Cortex of kidney (tissue), 1 donor: Measurements from ENCODE around the gene DCAF8L1.
"Not testable (repeated sequence)": the region's sequence is repeated elsewhere in the genome, so short reads cannot be mapped to it uniquely, and the experiment has no call there.

Source experiments
- DNase-seq: peaks from one replicate; lab custom pipeline; 2025; lab: John Stamatoyannopoulos, UW

DCAF8L1 gene

GRCh38 chrX:27981349-27981748, at the start of gene DCAF8L1:
Gene DCAF8L1 (minus strand): TSS chrX:27981449. CDS start chrX:27981334, 115 bp downstream.
- no peak for DNase-seq

DNA sequence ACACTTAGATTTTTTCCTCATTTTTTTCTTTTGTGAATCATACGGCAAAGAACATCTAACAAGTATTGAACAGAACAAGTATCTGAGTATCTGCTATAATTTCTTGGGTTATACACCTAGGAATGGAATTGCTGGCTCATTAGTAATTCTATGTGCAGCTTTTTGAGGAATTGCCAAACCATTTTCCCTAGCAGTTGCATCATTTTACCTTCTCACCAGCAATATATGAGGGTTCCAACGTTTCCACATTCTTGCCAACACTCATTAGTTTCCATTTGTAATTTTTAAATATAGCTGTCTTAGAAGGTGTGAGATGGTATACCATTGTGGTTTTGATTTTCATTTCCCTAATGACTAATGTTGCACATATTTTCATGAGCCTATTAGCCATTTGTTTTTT, 41.1 kb upstream of the DCAF8L1 start:
- DNase-seq: no peak

GRCh38 chrX:28016823-28017222, 35.6 kb upstream of the DCAF8L1 start:
- no peak for DNase-seq

DNA sequence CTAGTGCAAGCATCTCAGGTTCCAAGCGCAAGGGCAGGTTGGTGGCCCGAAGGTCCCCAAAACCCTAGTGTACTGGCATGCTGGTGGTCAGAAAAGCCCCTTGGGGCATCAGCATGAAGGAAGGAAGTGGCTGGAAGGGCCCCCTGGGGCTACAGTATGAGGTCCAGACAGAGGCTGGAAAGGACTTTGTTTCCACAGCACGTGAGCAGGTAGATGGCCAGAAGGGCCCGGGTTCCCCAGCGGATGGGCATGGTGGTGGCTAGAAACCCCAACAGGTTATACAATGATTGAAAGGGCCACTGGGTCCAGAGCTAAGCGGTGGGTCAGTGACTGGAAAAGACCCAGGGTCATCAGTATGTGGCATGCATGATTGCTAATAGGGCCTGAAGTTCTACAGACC, 34.7 kb upstream of the DCAF8L1 start:
- no peak for DNase-seq

DNA sequence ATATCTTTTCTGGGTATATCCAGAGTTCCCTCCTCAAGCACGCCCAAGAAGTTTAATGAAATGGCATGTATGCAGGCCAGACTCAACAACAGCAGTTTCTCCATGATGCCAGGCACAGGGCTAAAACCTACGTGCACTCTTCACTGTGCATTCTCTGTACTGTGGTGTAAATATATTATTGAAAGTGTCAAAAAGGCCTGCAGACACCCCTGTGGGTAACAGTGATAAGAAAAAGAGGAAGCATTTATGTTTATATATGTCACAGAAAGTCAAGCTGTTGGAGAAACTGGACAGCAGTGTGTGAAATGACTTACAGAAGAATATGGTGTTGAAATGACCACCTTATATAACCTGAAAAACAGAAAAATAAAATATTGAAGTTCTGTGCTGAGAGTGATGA, 29.6 kb upstream of the DCAF8L1 start:
- DNase-seq: no peak

DNA sequence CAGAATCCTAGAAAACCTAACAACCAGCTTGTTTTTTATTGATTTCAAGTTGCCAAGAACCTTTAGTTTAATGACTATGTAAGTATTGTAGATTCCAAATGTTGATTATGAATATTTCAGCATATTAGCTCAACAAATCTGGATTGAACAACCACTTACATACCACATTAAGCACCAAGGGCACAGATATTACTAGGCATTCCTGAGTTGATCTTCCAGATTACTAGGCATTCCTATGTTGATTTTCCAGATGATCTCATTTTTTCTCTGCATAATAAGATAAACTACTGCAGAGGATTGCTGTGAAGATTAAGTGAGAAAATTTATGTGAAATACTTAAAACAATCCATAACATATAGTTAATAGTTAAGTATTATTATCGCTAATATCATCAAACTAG, 17.4 kb upstream of the DCAF8L1 start:
- no peak for DNase-seq

DNA sequence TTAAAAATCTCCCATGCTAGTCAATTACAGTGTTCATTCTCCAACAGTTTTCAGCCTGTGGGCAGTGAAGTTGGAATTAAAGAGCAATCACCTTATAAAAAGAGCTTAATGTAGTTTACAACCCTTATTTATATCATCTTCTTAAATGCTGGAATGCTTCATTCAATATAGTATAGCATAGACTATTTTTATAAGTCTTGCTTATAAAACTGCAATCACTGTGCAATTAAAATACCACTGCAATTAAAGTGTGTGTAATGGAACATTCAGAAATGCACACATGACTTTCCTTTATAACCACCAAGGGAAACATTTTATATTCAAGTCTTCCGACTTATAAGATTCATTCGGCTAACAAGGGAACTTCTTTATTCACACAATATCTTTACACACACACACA, 16.4 kb upstream of the DCAF8L1 start:
- DNase-seq: no peak

DNA sequence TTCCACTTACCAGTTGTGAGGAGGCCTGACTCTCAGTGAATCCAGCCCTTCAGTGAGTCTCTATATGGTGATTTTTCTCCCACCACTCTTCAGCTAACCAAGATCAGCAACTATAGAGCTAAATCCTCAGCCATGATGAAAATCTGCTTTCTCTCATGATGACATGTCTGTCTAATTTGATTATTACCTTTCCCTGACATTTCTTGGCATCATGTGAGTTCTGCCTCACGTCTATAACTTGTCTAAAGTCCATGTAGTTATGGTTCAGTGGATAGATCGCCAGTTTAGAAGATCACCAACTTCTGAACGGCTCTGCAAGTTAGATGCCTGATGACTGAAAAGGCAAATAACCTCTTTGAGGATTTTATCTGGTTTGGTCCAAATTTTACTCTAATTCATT, 14.9 kb upstream of the DCAF8L1 start:
- no peak for DNase-seq

DNA sequence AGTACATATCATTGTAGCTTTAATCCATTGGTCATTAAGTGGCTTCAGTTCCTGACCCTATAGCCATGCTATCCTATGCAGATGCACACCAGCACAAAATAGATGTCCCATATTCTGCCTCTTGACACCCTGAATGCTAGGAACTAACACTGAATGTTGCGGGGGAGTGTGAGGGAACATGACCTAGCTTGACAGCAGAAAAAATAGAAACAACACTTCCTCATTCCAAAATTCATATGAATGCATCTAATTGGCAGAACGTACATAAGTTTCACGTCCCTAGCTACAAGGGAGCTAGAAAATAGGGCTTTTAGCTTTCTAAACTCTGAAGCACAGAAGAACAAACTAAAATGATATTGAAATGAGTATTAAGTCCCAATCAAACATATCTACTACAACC, 14.4 kb upstream of the DCAF8L1 start:
- DNase-seq: no peak

- no peak for DNase-seq
These were observed 6.8 kb upstream of the DCAF8L1 start for GRCh38 chrX:27987862-27988646.

GRCh38 chrX:27976934-27977333, 4.3 kb downstream of the DCAF8L1 start:
- DNase-seq: not testable (repeated sequence)

- DNase-seq: no peak
These were observed 5.0 kb downstream of the DCAF8L1 start for GRCh38 chrX:27976284-27976683.

DNA sequence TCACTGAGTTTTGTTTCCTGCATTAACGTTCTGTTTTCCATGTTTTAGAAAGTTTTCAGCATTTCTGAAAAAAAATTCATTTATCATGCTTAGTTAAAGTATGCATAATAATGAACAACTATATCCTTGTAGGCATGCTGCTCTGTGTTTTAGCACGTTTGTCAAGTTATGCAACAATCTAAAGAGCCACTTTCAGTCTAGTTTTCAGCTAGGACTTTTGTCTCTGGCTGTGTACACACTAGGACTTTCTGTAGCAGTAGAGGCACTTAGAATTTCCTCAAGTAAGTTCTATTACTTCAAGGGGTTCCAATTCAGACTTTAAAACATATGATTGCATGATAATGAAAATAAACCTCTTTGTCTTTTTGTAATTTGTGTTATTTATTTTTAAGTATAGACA, 12.4 kb downstream of the DCAF8L1 start:
- DNase-seq: no peak

GRCh38 chrX:27968352-27968751, 12.9 kb downstream of the DCAF8L1 start:
- no peak for DNase-seq

- DNase-seq: no peak
These were observed 14.3 kb downstream of the DCAF8L1 start for GRCh38 chrX:27966955-27967354.

- no peak for DNase-seq
These were observed 14.8 kb downstream of the DCAF8L1 start for GRCh38 chrX:27966492-27966891.

- DNase-seq: not testable (repeated sequence)
These were observed 15.9 kb downstream of the DCAF8L1 start for GRCh38 chrX:27965348-27965747.

DNA sequence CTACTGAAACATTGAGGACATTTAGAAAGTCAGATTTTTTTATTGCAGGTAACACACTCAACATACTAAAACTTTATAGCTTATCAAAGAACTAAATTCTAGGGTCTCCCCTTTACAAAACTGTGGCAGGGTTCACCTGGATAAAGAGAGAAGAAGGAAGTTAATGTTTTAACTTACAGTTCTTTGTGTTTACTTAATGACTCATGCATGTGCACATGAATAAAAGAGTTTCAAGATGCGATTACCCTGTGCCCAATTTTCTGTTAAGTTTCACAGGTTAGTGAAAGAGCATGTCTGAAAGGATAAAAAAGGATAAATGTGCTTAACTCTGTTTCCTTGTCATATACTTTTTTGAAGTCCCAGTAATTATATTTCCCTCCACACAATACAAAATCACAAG, 16.8 kb downstream of the DCAF8L1 start:
- DNase-seq: no peak

DNA sequence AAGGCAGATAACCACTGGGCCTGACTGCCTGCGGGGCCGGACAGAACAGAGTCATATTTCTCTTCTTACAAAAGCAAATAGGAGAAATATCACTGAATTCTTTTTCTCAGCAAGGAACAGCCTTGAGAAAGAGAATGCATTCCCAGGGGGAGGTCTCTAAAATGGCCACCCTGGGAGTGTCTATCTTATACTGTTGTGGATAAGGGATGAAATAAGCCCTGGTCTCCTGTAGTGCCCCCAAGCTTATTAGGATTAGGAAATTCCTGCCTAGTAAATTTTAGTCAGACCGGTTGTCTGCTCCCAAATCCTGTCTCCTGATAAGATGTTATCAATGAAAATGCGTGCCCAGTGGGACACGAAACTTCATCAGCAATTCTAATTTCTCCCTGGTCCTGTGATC, 20.8 kb downstream of the DCAF8L1 start:
- DNase-seq: not testable (repeated sequence)

DNA sequence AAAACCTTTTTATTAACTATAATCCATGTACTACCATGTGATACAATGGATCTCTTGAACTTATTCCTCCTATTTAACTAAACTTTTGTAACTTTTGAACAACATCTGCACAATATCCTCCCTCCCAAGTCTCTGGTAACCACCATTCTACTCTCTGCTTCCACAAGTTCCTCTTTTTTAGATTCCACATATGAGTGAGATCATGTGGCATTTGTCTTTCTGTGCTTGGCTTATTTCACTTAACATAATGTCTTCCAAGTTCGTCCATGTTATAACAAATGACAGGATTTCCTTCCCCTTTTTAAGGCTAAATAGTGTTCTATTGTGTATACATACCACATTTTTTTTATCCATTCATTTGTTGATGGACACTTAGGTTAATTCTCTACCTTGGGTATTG, 28.1 kb downstream of the DCAF8L1 start:
- no peak for DNase-seq

- DNase-seq: no peak
These were observed 47.9 kb downstream of the DCAF8L1 start for GRCh38 chrX:27933361-27933760.
